Body of pancreas (tissue), 4 donors: ENCODE results near the gene RAPGEF4.

Experiments used
- POLR2A ChIP-seq, 3 donors: fragments of 450-650 bp; IDR thresholded peaks; one replicate each; pipeline ENCODE4 v1.6.1; 2016; ENCODE audit warnings: antibody characterized with exemption in 3 of 3, mild to moderate bottlenecking in 2 of 3
- TF ChIP-seq, protein P1 (sequence below), 7 experiments: fragments of 450-650 bp in 4 of 7; fragments of 200-600 bp in 3 of 7; sonication (generic) in 3 of 7; IDR thresholded peaks; one replicate each; pipeline ENCODE4 v1.5.1; 2016 to 2019; ENCODE audit warnings: antibody characterized with exemption in 7 of 7

DNA sequence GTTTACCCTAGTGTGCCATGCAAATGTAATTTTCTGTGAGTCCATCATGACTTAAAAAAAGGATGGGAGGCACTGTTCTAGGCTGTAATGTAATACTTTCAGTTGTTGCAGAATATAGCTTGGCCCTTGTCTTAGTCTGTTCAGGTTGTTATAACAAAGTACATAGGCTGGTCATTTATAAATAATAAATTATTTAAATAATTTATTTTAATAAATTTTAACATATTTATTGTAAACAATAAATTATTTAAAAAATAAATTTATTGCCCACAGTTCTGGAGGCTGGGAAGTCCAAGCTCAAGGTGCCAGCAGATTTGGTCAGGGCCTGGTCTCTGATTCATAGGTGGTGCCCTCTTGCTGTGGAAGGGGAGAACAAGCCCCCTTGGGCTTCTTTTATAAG is 35.2 kb downstream of the RAPGEF4 start:
- TF ChIP-seq, protein P1, sequence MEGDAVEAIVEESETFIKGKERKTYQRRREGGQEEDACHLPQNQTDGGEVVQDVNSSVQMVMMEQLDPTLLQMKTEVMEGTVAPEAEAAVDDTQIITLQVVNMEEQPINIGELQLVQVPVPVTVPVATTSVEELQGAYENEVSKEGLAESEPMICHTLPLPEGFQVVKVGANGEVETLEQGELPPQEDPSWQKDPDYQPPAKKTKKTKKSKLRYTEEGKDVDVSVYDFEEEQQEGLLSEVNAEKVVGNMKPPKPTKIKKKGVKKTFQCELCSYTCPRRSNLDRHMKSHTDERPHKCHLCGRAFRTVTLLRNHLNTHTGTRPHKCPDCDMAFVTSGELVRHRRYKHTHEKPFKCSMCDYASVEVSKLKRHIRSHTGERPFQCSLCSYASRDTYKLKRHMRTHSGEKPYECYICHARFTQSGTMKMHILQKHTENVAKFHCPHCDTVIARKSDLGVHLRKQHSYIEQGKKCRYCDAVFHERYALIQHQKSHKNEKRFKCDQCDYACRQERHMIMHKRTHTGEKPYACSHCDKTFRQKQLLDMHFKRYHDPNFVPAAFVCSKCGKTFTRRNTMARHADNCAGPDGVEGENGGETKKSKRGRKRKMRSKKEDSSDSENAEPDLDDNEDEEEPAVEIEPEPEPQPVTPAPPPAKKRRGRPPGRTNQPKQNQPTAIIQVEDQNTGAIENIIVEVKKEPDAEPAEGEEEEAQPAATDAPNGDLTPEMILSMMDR (IDR thresholded peaks at IDR 0.05), result no peak
- no peak for TF ChIP-seq POLR2A (IDR thresholded peaks at IDR 0.05)
